K562 (cell line): ENCODE data around the gene CLIP1. TPM values are rescaled to one million over a fixed set of nuclear protein-coding genes. Genes with fewer than 3 reads are reported as not detected.

Source experiments
- ARID2 ChIP-seq: fragments of 450-650 bp; IDR thresholded peaks from 2 replicates; pipeline ENCODE4 v1.6.1; 2017; ENCODE audit warnings: antibody characterized with exemption, mild to moderate bottlenecking
- CC2D1A ChIP-seq: fragments of 450-650 bp; IDR thresholded peaks from 2 replicates; pipeline ENCODE4 v1.6.1; 2017; ENCODE audit warnings: mild to moderate bottlenecking
- ELK1 ChIP-seq: sonication (generic); formaldehyde crosslinking; IDR thresholded peaks from 2 replicates; pipeline ENCODE4 v1.8.1; 2022; ENCODE audit warnings: missing genetic modification reagents
- ERF ChIP-seq: fragments of 450-650 bp; formaldehyde crosslinking; IDR thresholded peaks from 2 replicates; pipeline ENCODE4 v1.4.0; 2020; ENCODE audit warnings: mild to moderate bottlenecking, mixed read lengths
- FOXJ3 ChIP-seq: sonication (generic); formaldehyde crosslinking; IDR thresholded peaks from 2 replicates; pipeline ENCODE4 v1.4.0; 2020; ENCODE audit warnings: mild to moderate bottlenecking, missing genetic modification reagents
- JUN ChIP-seq, 2 experiments: sonication (generic) in 1 of 2; formaldehyde crosslinking in 1 of 2; IDR thresholded peaks; 2 replicates each; pipeline versions ENCODE4 v1.6.1 to v1.8.0; 2012 to 2022; ENCODE audit warnings: borderline replicate concordance in 2 of 2, mild to moderate bottlenecking in 2 of 2, improper control_type of control experiment in 1 of 2, low read depth in 1 of 2, low read length in 1 of 2, missing genetic modification reagents in 1 of 2
- MAFK ChIP-seq: IDR thresholded peaks from 2 replicates; pipeline ENCODE4 v1.6.1; 2011; ENCODE audit warnings: low read length, improper control_type of control experiment
- PYGO2 ChIP-seq: fragments of 450-650 bp; IDR thresholded peaks from 2 replicates; pipeline ENCODE4 v1.6.1; 2016; ENCODE audit warnings: mild to moderate bottlenecking, missing genetic modification characterization, moderate library complexity, missing compliant biosample characterization
- RBM14 ChIP-seq: fragments of 200-400 bp; formaldehyde crosslinking; IDR thresholded peaks from 2 replicates; pipeline ENCODE4 v1.6.1; 2018; ENCODE audit warnings: low read depth, mild to moderate bottlenecking, low read length, moderate library complexity, borderline replicate concordance; ENCODE audit not compliant: insufficient read depth
- SP2 ChIP-seq: IDR thresholded peaks from 2 replicates; pipeline ENCODE4 v1.6.1; 2011; ENCODE audit warnings: mild to moderate bottlenecking, low read depth, low read length, moderate library complexity; ENCODE audit not compliant: poor library complexity, severe bottlenecking; ENCODE audit errors: extremely low read depth
- TSHZ1 ChIP-seq: fragments of 250-450 bp; sonication (Bioruptor Pico); IDR thresholded peaks from 2 replicates; pipeline ENCODE4 v1.4.0; 2020; ENCODE audit warnings: mild to moderate bottlenecking, moderate library complexity
- ZBTB9 ChIP-seq: fragments of 450-650 bp; formaldehyde crosslinking; IDR thresholded peaks from 2 replicates; pipeline ENCODE4 v1.4.0; 2020; ENCODE audit warnings: mild to moderate bottlenecking, moderate library complexity
- ZNF143 ChIP-seq: sonication (generic); formaldehyde crosslinking; IDR thresholded peaks from 2 replicates; pipeline ENCODE4 v1.9.0; 2022; ENCODE audit warnings: mild to moderate bottlenecking, missing genetic modification reagents
- ZNF23 ChIP-seq: fragments of 250-450 bp; sonication (Bioruptor Pico); IDR thresholded peaks from 2 replicates; pipeline ENCODE4 v1.4.0; 2020; ENCODE audit warnings: mild to moderate bottlenecking
- ZNF398 ChIP-seq: fragments of 250-450 bp; sonication (Bioruptor Pico); IDR thresholded peaks from 2 replicates; pipeline ENCODE4 v1.8.0; 2021; ENCODE audit warnings: moderate library complexity, mild to moderate bottlenecking, inconsistent platforms
- ZNF740 ChIP-seq, 3 experiments: fragments of 200-800 bp in 1 of 3; sonication (Bioruptor generic) in 1 of 3; sonication (generic) in 1 of 3; formaldehyde crosslinking in 1 of 3; IDR thresholded peaks; 2 replicates each; pipeline versions ENCODE4 v1.6.1 to v1.8.0; 2016 to 2022; ENCODE audit warnings: mild to moderate bottlenecking in 2 of 3, missing compliant biosample characterization in 2 of 3, missing genetic modification characterization in 2 of 3, missing genetic modification reagents in 1 of 3
- ZZZ3 ChIP-seq: fragments of 450-650 bp; IDR thresholded peaks from 2 replicates; pipeline ENCODE4 v1.6.1; 2016; ENCODE audit warnings: antibody characterized with exemption, mild to moderate bottlenecking, moderate library complexity
- polyA plus RNA-seq, 8 experiments: library from polyadenylated mRNA; depleted of rRNA in 4 of 8; stranded (reverse) in 5 of 8; unstranded in 3 of 8; fragments of >200 nt; fragmentation: Nextera tagmentation in 2 of 8; fragmentation: Illumina TruSeq in 1 of 8; extraction: Ambion mirVana in 2 of 8; extraction: Trizol in 1 of 8; gene quantifications; 2 replicates each; pipeline versions ENCODE4 v1.2.1 to v1.2.3, GENCODE V29; 2011 to 2014; ENCODE audit warnings: inconsistent platforms in 1 of 8, missing spikeins in 1 of 8
- total RNA-seq, 7 experiments: library from RNA; depleted of rRNA in 6 of 7; stranded (reverse); fragments of >200 nt in 6 of 7; fragmentation: Illumina TruSeq in 2 of 7; extraction: Trizol in 2 of 7; gene quantifications; 2 replicates each; pipeline versions ENCODE4 v1.2.1 to v1.2.3, GENCODE V29; 2011 to 2021; ENCODE audit warnings: low replicate concordance in 1 of 7

Gene CLIP1
- total and polyA plus RNA-seq, 9 of the 15 experiments (the other 6 are each of a cell fraction or from before 2014, with no cell fraction given) = 5.8 to 33.9 (median 27.6) TPM

- no peak for TF ChIP-seq TSHZ1 (CRISPR knock-in tag)
- TF ChIP-seq SP2 = no peak
- no peak for TF ChIP-seq MAFK
- no peak for TF ChIP-seq ZZZ3
- no peak for TF ChIP-seq ZNF23 (CRISPR knock-in tag)
- TF ChIP-seq FOXJ3 = no peak
- no peak for TF ChIP-seq ERF
- TF ChIP-seq ZNF143 (CRISPR knock-in tag) = 0 out of 2 replicates have a peak, but pooled peaks have one; percentile 43
- no peak for TF ChIP-seq PYGO2 (tag)
- TF ChIP-seq CC2D1A = no peak
- no peak for TF ChIP-seq JUN (IDR thresholded peaks at IDR 0.05; ENCODE audit: borderline replicate concordance, low read depth, low read length)
- peak; percentile 73; the same call in 1 of the 2 replicates for TF ChIP-seq JUN (CRISPR knock-in tag; IDR thresholded peaks at IDR 0.05; ENCODE audit: borderline replicate concordance)
- TF ChIP-seq ZNF398 (CRISPR knock-in tag) = no peak
- TF ChIP-seq ZBTB9 = 0 out of 2 replicates have a peak, but pooled peaks have one; percentile 12
- TF ChIP-seq ARID2 = no peak
- TF ChIP-seq ELK1 (CRISPR knock-in tag) = 0 out of 2 replicates have a peak, but pooled peaks have one; percentile 45
- 0 out of 2 replicates have a peak, but pooled peaks have one; percentile 38 for TF ChIP-seq ZNF740 (CRISPR knock-in tag; IDR thresholded peaks at IDR 0.05)
- no peak for TF ChIP-seq ZNF740 (tag; IDR thresholded peaks at IDR 0.05)
- TF ChIP-seq RBM14 = no peak
These were observed 156.6 kb downstream of the CLIP1 start (continued) for GRCh38 chr12:122265886-122266229.
